GM12878 (cell line): ENCODE results near the gene LEMD1. TPM values are rescaled to one million over a fixed set of nuclear protein-coding genes. Genes with fewer than 3 reads are reported as not detected.

Experiments used
- ATAC-seq: fragments of 200-7000 bp; cut with Tn5 transposase; 3 replicates; pipeline ENCODE4 v1.9.1; 2020; ENCODE audit warnings: mild to moderate bottlenecking, moderate library complexity
- BruUV-seq: library from RNA; stranded (reverse); fragments of 400-500 nt; replicated peaks from 2 replicates; lab custom pipeline; 2021; lab: Mats Ljungman, UMichigan
- CTCF ChIA-PET: fragments of 300-600 bp; sonication (Branson Sonifier 250); formaldehyde crosslinking; extraction: SDS; loops from one replicate; lab custom pipeline; 2021; ENCODE audit warnings: inconsistent platforms; lab: Yijun Ruan, JAX
- POLR2A ChIA-PET: fragments of 350-600 bp; formaldehyde crosslinking; extraction: SDS; loops from one replicate; lab custom pipeline; 2021; ENCODE audit warnings: inconsistent platforms; lab: Charles Lee
- RAD21 ChIA-PET: fragments of 300-600 bp; sonication (Branson Sonifier 250); formaldehyde crosslinking; loops from one replicate; lab custom pipeline; 2023; ENCODE audit warnings: antibody characterized with exemption; ENCODE audit not compliant: unreplicated experiment; lab: Charles Lee
- SMC1A ChIA-PET: fragments of 300-600 bp; sonication (Branson Sonifier 250); formaldehyde crosslinking; loops from one replicate; lab custom pipeline; 2023; ENCODE audit not compliant: unreplicated experiment, uncharacterized antibody; lab: Charles Lee
- DNase-seq: peaks from one replicate; pipeline ENCODE4 v3.0.0-alpha.2; 2011; ENCODE audit warnings: low read depth, low spot score
- FAIRE-seq: peaks from 3 replicates; lab custom pipeline; 2011; peaks lifted over from hg19 to GRCh38; lab: Jason Lieb, UNC
- H2AFZ ChIP-seq: 2 replicates; pipeline ENCODE4 v1.6.0; 2011; ENCODE audit warnings: low read depth, low read length, control low read depth; ENCODE audit not compliant: control insufficient read depth
- H3K27ac ChIP-seq: 2 replicates; pipeline ENCODE4 v1.5.1; 2011; ENCODE audit warnings: control low read depth; ENCODE audit not compliant: control insufficient read depth, insufficient read depth
- H3K27me3 ChIP-seq, 2 experiments: replicated peaks in 1 of 2; 2 replicates each; pipeline versions ENCODE4 v1.6.0 to v1.6.1; 2011; ENCODE audit warnings: low read length in 1 of 2; ENCODE audit not compliant: control insufficient read depth in 2 of 2, insufficient read depth in 2 of 2
- H3K36me3 ChIP-seq, 2 experiments: 2 replicates each; pipeline ENCODE4 v1.5.1; 2011; ENCODE audit warnings: low read length in 1 of 2; ENCODE audit not compliant: control insufficient read depth in 2 of 2, insufficient read depth in 2 of 2
- H3K4me1 ChIP-seq: 2 replicates; pipeline ENCODE4 v1.6.1; 2011; ENCODE audit warnings: mild to moderate bottlenecking, low read length, moderate library complexity, mixed read lengths; ENCODE audit not compliant: control insufficient read depth, insufficient read depth
- H3K4me2 ChIP-seq: 2 replicates; pipeline ENCODE4 v1.6.0; 2011; ENCODE audit warnings: control low read depth; ENCODE audit not compliant: control insufficient read depth, insufficient read depth
- H3K4me3 ChIP-seq: fragments of 200-600 bp; sonication (generic); 2 replicates; pipeline ENCODE4 v1.5.1; 2016
- H3K79me2 ChIP-seq: 2 replicates; pipeline ENCODE4 v1.6.0; 2011; ENCODE audit warnings: low read length; ENCODE audit not compliant: control insufficient read depth, insufficient read depth
- H3K9ac ChIP-seq: 2 replicates; pipeline ENCODE4 v1.8.0; 2011; ENCODE audit warnings: low read length, control low read depth, mixed read lengths; ENCODE audit not compliant: control insufficient read depth, insufficient read depth
- H3K9me3 ChIP-seq: replicated peaks from 3 replicates; pipeline ENCODE4 v1.5.1; 2011; ENCODE audit warnings: mild to moderate bottlenecking, low read length; ENCODE audit not compliant: control insufficient read depth, insufficient read depth
- H4K20me1 ChIP-seq: 2 replicates; pipeline ENCODE4 v1.6.0; 2011; ENCODE audit not compliant: control insufficient read depth, insufficient read depth
- ATF3 ChIP-seq: IDR thresholded peaks from 2 replicates; pipeline ENCODE4 v1.6.1; 2011; ENCODE audit warnings: low read depth, mild to moderate bottlenecking, low read length, moderate library complexity, borderline replicate concordance; ENCODE audit errors: extremely low read depth
- ATF7 ChIP-seq: fragments of 450-650 bp; IDR thresholded peaks from 2 replicates; pipeline ENCODE4 v1.6.1; 2016; ENCODE audit warnings: low read depth, mild to moderate bottlenecking
- CEBPB ChIP-seq, 2 experiments: fragments of 150-350 bp in 1 of 2; IDR thresholded peaks; 2 replicates each; pipeline ENCODE4 v1.6.1; 2012 to 2014; ENCODE audit warnings: low read depth in 2 of 2, low read length in 2 of 2, borderline replicate concordance in 1 of 2, inconsistent platforms in 1 of 2
- HDAC2 ChIP-seq: fragments of 200-600 bp; sonication (generic); IDR thresholded peaks from 2 replicates; pipeline ENCODE4 v1.6.1; 2017
- IKZF2 ChIP-seq, 2 experiments: fragments of 450-650 bp; IDR thresholded peaks; 2 replicates each; pipeline ENCODE4 v1.6.1; 2017; ENCODE audit warnings: mild to moderate bottlenecking in 2 of 2, moderate library complexity in 2 of 2
- MTA2 ChIP-seq: fragments of 450-650 bp; IDR thresholded peaks from 2 replicates; pipeline ENCODE4 v1.6.1; 2016; ENCODE audit warnings: low read depth, mild to moderate bottlenecking, moderate library complexity
- RB1 ChIP-seq: fragments of 450-650 bp; formaldehyde crosslinking; IDR thresholded peaks from 2 replicates; pipeline ENCODE4 v1.6.1; 2017; ENCODE audit warnings: mild to moderate bottlenecking, borderline replicate concordance
- RCOR1 ChIP-seq: conservative IDR thresholded peaks from 2 replicates; pipeline ENCODE4 v1.6.1; 2012; ENCODE audit warnings: low read depth, low read length, improper control_type of control experiment
- SIN3A ChIP-seq: IDR thresholded peaks from 2 replicates; pipeline ENCODE4 v1.6.1; 2012; ENCODE audit warnings: low read depth, low read length, improper control_type of control experiment
- ZNF217 ChIP-seq: fragments of 450-650 bp; IDR thresholded peaks from 2 replicates; pipeline ENCODE4 v1.6.1; 2017; ENCODE audit warnings: antibody characterized with exemption, mild to moderate bottlenecking
- WGBS: methylation state at CpG from one replicate; pipeline ENCODE4 v1.1.6; 2016; ENCODE audit warnings: low lambda C conversion rate; ENCODE audit not compliant: insufficient replicate concordance, insufficient coverage; ENCODE audit errors: missing lambda C conversion rate; 5-methylcytosine and 5-hydroxymethylcytosine counted together
- in situ Hi-C: fragments of 300-500 bp; cut with MboI; formaldehyde crosslinking; loops from 9 replicates; pipeline ENCODE4 v1.14.3; 2018; ENCODE audit warnings: mixed read lengths
- intact Hi-C: fragments of 100-400 bp; cut with micrococcal nuclease; formaldehyde crosslinking; loops from one replicate; pipeline ENCODE4 v1.14.2; 2022; ENCODE audit not compliant: unreplicated experiment
- polyA plus RNA-seq, 11 experiments: library from polyadenylated mRNA; depleted of rRNA in 4 of 11; unstranded in 6 of 11; stranded (reverse) in 5 of 11; fragments of >200 nt; fragmentation: Nextera tagmentation in 4 of 11; fragmentation: Illumina TruSeq in 1 of 11; extraction: Ambion mirVana in 4 of 11; extraction: Trizol in 1 of 11; gene quantifications; 1 replicate in 1 of 11; 2 replicates in 10 of 11; pipeline versions ENCODE4 v1.2.1 to v1.2.3, GENCODE V29; 2011 to 2016; ENCODE audit warnings: inconsistent platforms in 2 of 11, missing spikeins in 2 of 11, low read depth in 1 of 11
- total RNA-seq, 4 experiments: library from RNA; depleted of rRNA in 3 of 4; stranded (reverse); fragments of >200 nt in 3 of 4; fragmentation: Illumina TruSeq in 1 of 4; extraction: Trizol in 1 of 4; gene quantifications; 2 replicates each; pipeline versions ENCODE4 v1.2.1 to v1.2.3, GENCODE V29; 2013 to 2021
- TF ChIP-seq, protein P1 (sequence below): fragments of 150-350 bp; IDR thresholded peaks from 2 replicates; pipeline ENCODE4 v1.6.1; 2014; ENCODE audit warnings: mild to moderate bottlenecking, low read depth, low read length
- TF ChIP-seq, protein P2 (sequence below): fragments of 450-650 bp; conservative IDR thresholded peaks from 2 replicates; pipeline ENCODE4 v1.6.1; 2017; ENCODE audit warnings: mild to moderate bottlenecking, moderate library complexity

The LEMD1 gene
- total and polyA plus RNA-seq, 10 of the 15 experiments (the other 5 are each of a cell fraction or from before 2014, with no cell fraction given), result 0.19 to 1.2 (median 0.26) TPM; not detected in 7

DNA sequence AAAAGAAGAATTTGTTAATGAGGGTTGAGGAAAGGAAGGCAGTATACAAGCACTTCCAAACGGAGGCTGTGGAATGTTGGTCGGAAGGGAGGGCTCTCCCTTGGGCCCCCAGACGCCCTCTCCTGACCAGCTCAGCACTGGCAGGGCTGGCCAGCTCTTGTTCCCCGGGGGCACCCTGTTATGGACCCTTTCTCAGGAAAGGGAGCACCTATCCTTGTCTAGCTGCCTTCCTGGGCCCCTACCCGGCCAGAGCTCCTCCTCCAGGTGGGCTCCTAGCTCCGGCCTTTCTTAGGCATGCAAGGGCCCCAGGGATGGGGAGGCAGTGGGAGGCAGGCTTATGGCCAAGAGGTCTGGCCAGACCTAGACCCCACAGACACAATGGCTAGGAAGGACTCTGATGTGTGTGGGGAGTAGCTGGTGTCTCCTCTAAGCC lies 33.1 kb upstream of the LEMD1 start:
- no peaks in the 10 kb centered on the region for H3K79me2 ChIP-seq
- no peak overlapping the region for H3K9ac ChIP-seq
- no TSS peak for BruUV-seq
- FAIRE-seq (no peak), DNase-seq (no peak), ATAC-seq (no peak)
- H3K9me3 ChIP-seq, result no peaks in the 10 kb centered on the region
- intact Hi-C loops, result no loop called here
- TF ChIP-seq IKZF2 (IDR thresholded peaks at IDR 0.05), result no peak
- TF ChIP-seq, protein P1, sequence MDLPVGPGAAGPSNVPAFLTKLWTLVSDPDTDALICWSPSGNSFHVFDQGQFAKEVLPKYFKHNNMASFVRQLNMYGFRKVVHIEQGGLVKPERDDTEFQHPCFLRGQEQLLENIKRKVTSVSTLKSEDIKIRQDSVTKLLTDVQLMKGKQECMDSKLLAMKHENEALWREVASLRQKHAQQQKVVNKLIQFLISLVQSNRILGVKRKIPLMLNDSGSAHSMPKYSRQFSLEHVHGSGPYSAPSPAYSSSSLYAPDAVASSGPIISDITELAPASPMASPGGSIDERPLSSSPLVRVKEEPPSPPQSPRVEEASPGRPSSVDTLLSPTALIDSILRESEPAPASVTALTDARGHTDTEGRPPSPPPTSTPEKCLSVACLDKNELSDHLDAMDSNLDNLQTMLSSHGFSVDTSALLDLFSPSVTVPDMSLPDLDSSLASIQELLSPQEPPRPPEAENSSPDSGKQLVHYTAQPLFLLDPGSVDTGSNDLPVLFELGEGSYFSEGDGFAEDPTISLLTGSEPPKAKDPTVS, result no peak
- H3K4me2 ChIP-seq, result no peak overlapping the region
- no peak overlapping the region for H2AFZ ChIP-seq
- CTCF ChIA-PET, result interaction anchor here (0.9 to 3.2 kb wide), 2 partner anchors 24 to 31 kb away, joined by 3 to 19 read pairs; no protein-coding TSS in a partner anchor
- no peak overlapping the region for H3K4me3 ChIP-seq
- RAD21 ChIA-PET, result no interaction called here
- H3K36me3 ChIP-seq, result no peaks in the 10 kb centered on the region
- POLR2A ChIA-PET, result no interaction called here
- in situ Hi-C loops, result no loop called here
- no peak overlapping the region for H3K27ac ChIP-seq
- H3K27me3 ChIP-seq, result peaks cover 17 to 20% of the 10 kb centered on the region in 2 experiments
- 6% methylated on average over 6 of the region's 6 CpGs for WGBS
- SMC1A ChIA-PET, result interaction anchor here (0.7 kb wide), 1 partner anchor 14 kb away, joined by 3 read pairs; no protein-coding TSS in a partner anchor
- no peaks in the 10 kb centered on the region for H3K4me1 ChIP-seq
- H4K20me1 ChIP-seq, result no peaks in the 10 kb centered on the region; the same call in 1 of the 2 replicates

- Histone ChIP-seq H3K9me3 (no peaks in the 10 kb centered on the region), H3K4me3 (no peak overlapping the region), H3K9ac (no peak overlapping the region), H3K4me2 (no peak overlapping the region), H4K20me1 (no peaks in the 10 kb centered on the region; the same call in 1 of the 2 replicates), H3K4me1 (peaks cover 5% of the 10 kb centered on the region; the same call in 1 of the 2 replicates), H2AFZ (no peak overlapping the region), H3K79me2 (no peaks in the 10 kb centered on the region), H3K27me3 (peaks cover 14 to 18% of the 10 kb centered on the region in 2 experiments), H3K36me3 (no peaks in the 10 kb centered on the region), H3K27ac (no peak overlapping the region)
- in situ Hi-C loops (no loop called here), intact Hi-C loops (no loop called here)
- POLR2A ChIA-PET, result no interaction called here
- WGBS, result 7% methylated on average over 3 of the region's 3 CpGs
- CTCF ChIA-PET, result interaction anchor here (3.2 kb wide), 1 partner anchor 32 kb away, joined by 19 read pairs; no protein-coding TSS in a partner anchor
- ATAC-seq, result no peak
- no peak for DNase-seq
- BruUV-seq, result no TSS peak
- RAD21 ChIA-PET, result interaction anchor here (1.8 kb wide), 1 partner anchor 13 kb away, joined by 6 read pairs; no protein-coding TSS in a partner anchor
- no peak for FAIRE-seq
- SMC1A ChIA-PET, result no interaction called here
- TF ChIP-seq, protein P2, sequence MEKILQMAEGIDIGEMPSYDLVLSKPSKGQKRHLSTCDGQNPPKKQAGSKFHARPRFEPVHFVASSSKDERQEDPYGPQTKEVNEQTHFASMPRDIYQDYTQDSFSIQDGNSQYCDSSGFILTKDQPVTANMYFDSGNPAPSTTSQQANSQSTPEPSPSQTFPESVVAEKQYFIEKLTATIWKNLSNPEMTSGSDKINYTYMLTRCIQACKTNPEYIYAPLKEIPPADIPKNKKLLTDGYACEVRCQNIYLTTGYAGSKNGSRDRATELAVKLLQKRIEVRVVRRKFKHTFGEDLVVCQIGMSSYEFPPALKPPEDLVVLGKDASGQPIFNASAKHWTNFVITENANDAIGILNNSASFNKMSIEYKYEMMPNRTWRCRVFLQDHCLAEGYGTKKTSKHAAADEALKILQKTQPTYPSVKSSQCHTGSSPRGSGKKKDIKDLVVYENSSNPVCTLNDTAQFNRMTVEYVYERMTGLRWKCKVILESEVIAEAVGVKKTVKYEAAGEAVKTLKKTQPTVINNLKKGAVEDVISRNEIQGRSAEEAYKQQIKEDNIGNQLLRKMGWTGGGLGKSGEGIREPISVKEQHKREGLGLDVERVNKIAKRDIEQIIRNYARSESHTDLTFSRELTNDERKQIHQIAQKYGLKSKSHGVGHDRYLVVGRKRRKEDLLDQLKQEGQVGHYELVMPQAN, result no peak
- TF ChIP-seq RCOR1 (no peak), RB1 (no peak), CEBPB (IDR thresholded peaks at IDR 0.05; ENCODE audit: borderline replicate concordance in 1 of 2, low read depth in 2 of 2, low read length in 2 of 2) (no peak), ATF3 (no peak), ATF7 (no peak), SIN3A (no peak), MTA2 (no peak), HDAC2 (no peak), ZNF217 (no peak)
These were observed 31.6 kb upstream of the LEMD1 start for GRCh38 chr1:205453466-205453865.
